Heart left ventricle (tissue), 16 donors: ENCODE results near the gene SLC9C2. TPM values are rescaled to one million over a fixed set of nuclear protein-coding genes. Genes with fewer than 3 reads are reported as not detected.

ENCODE experiments used
- ATAC-seq, 4 donors: fragments of 200-7000 bp; cut with Tn5 transposase; one replicate each; pipeline ENCODE4 v1.9.1; 2020 to 2022; ENCODE audit warnings: moderate library complexity in 4 of 4, mild to moderate bottlenecking in 3 of 4, moderate number of reproducible peaks in 1 of 4
- DNase-seq, 5 donors: peaks; one replicate each; pipeline ENCODE4 v3.0.0-alpha.2; 2020
- H3K27ac ChIP-seq, 12 donors: fragments of 200-600 bp; sonication (generic) in 4 of 12; one replicate each; pipeline versions ENCODE4 v1.5.0 to v1.8.0; 2016 to 2022; ENCODE audit warnings: mild to moderate bottlenecking in 2 of 12
- H3K27me3 ChIP-seq, 9 donors: fragments of 200-600 bp; sonication (generic) in 2 of 9; one replicate each; pipeline versions ENCODE4 v1.5.1 to v1.8.0; 2016 to 2022; ENCODE audit warnings: mild to moderate bottlenecking in 3 of 9
- H3K36me3 ChIP-seq, 9 donors: fragments of 200-600 bp; sonication (generic) in 2 of 9; one replicate each; pipeline versions ENCODE4 v1.5.0 to v1.8.0; 2018 to 2022; ENCODE audit warnings: mild to moderate bottlenecking in 2 of 9
- H3K4me1 ChIP-seq, 12 donors: fragments of 200-600 bp; sonication (generic) in 4 of 12; one replicate each; pipeline versions ENCODE4 v1.5.0 to v1.8.0; 2016 to 2022; ENCODE audit warnings: mild to moderate bottlenecking in 3 of 12
- H3K4me3 ChIP-seq, 12 donors: fragments of 200-600 bp; sonication (generic) in 4 of 12; one replicate each; pipeline versions ENCODE4 v1.5.0 to v1.8.0; 2017 to 2022; ENCODE audit warnings: mild to moderate bottlenecking in 9 of 12, moderate library complexity in 4 of 12
- H3K9me3 ChIP-seq, 12 donors: fragments of 200-600 bp; sonication (generic) in 4 of 12; one replicate each; pipeline versions ENCODE4 v1.5.0 to v1.8.0; 2016 to 2022; ENCODE audit warnings: mild to moderate bottlenecking in 1 of 12
- POLR2A ChIP-seq, 2 donors: fragments of 450-650 bp; IDR thresholded peaks; one replicate each; pipeline ENCODE4 v1.6.1; 2017; ENCODE audit warnings: antibody characterized with exemption in 2 of 2, mild to moderate bottlenecking in 2 of 2, moderate library complexity in 2 of 2
- WGBS, 4 donors: extraction: QIAGEN DNeasy Blood & Tissue Kit in 2 of 4; methylation state at CpG; one replicate each; pipeline versions ENCODE4 v1.1.5 to v1.1.7; 2013 to 2018; 5-methylcytosine and 5-hydroxymethylcytosine counted together
- intact Hi-C, 10 donors: fragments of 100-400 bp; cut with DNase I; formaldehyde crosslinking; loops; one replicate each; pipeline versions ENCODE4 v1.11.1 to v1.14.2; 2022
- polyA plus RNA-seq, 2 donors: library from polyadenylated mRNA; stranded (reverse); fragments of 200-250 nt; gene quantifications; one replicate each; pipeline ENCODE4 v1.2.3, GENCODE V29; 2013
- total RNA-seq, 9 donors: library from RNA; depleted of rRNA in 2 of 9; stranded (reverse); fragments of >200 nt in 2 of 9; fragmentation: NEBNext Ultra II Directional in 3 of 9; extraction: Animal tissue kit (Norgen Biotek cat#: 25700) in 3 of 9; gene quantifications; one replicate each; pipeline versions ENCODE4 v1.1.0 to v1.2.4, GENCODE V29; 2016 to 2023
- TF ChIP-seq, protein P1 (sequence below), 12 donors: fragments of 200-600 bp; sonication (generic) in 4 of 12; IDR thresholded peaks; one replicate each; pipeline versions ENCODE4 v1.5.0 to v1.8.0; 2018 to 2022; ENCODE audit warnings: antibody characterized with exemption in 12 of 12, mild to moderate bottlenecking in 5 of 12
- donor health status: ischemic (EF 13 %, LVEDD 7.1; RV severe dilation, severe dysfunction).
- donor health status: healthy with polysubstance abuse.
- donor health status: DM: no; HTN: yes; CAD: no.
- donor health status: DM: no; HTN: no; CAD: no.
- donor health status: ischemic (EF 25% LVEDD 6.9; RV normal size, moderate dysfunction).
- donor health status: ischemic (EF 25% LVEDD 5.7; RV mildly dilated, moderate dysfunction).
- donor health status: healthy.
- donor health status: DM: yes; HTN: yes; CAD: no.
- donor health status: ischemic (EF 35%, LVEDD 5.7; RV mildly dilated, moderate dysfunction).
- donor health status: nonischemic (EF 11% LVEDD 7.7; RV severe dilation, severe dysfunction).
- donor health status: DM: yes; HTN: yes; CAD: no.
- donor health status: PGD.
- donor health status: ischemic (EF 29% LVEDD 5.4; RV normal size, mild dysfunction).
- donor health status: nonischemic (EF 23%, LVEDD 6.1; RV moderate dilation, normal function).

SLC9C2 gene
- total and polyA plus RNA-seq, 11 donors = 0.09 to 1.8 (median 0.17) TPM; not detected in 8

DNA sequence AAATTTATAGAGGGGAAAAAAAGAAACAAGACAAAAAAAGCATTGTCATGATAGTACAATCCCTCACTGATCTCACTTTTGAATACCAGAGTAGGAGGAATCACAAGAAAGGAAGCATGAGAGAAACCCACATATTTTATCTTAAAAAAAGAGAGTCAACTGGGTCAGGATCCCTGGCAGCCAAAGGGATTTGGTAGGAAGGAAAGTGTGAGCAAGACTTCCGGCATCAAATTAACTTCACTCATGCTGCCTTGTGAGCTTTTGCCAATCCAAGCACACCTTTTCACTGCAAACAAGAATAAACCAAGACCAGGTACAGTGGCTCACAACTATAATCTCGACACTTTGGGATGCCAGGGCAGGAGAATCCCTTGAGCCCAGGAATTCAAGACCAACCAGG, 53.1 kb downstream of the SLC9C2 start:
- ATAC-seq (no peak), DNase-seq (no peak)
- no peaks in the 10 kb centered on the region for H3K36me3 ChIP-seq
- no peak overlapping the region for H3K27ac ChIP-seq
- no peaks in the 10 kb centered on the region for H3K9me3 ChIP-seq
- no peak overlapping the region for H3K4me3 ChIP-seq
- H3K4me1 ChIP-seq = no peaks in the 10 kb centered on the region
- intact Hi-C loops = no loop called here
- 72 to 88% (median 75%) methylated on average over 2 of the region's 2 CpGs for WGBS, 4 donors
- TF ChIP-seq, protein P1, sequence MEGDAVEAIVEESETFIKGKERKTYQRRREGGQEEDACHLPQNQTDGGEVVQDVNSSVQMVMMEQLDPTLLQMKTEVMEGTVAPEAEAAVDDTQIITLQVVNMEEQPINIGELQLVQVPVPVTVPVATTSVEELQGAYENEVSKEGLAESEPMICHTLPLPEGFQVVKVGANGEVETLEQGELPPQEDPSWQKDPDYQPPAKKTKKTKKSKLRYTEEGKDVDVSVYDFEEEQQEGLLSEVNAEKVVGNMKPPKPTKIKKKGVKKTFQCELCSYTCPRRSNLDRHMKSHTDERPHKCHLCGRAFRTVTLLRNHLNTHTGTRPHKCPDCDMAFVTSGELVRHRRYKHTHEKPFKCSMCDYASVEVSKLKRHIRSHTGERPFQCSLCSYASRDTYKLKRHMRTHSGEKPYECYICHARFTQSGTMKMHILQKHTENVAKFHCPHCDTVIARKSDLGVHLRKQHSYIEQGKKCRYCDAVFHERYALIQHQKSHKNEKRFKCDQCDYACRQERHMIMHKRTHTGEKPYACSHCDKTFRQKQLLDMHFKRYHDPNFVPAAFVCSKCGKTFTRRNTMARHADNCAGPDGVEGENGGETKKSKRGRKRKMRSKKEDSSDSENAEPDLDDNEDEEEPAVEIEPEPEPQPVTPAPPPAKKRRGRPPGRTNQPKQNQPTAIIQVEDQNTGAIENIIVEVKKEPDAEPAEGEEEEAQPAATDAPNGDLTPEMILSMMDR (IDR thresholded peaks at IDR 0.05) = no peak
- no peak for TF ChIP-seq POLR2A (IDR thresholded peaks at IDR 0.05)
- no peaks in the 10 kb centered on the region for H3K27me3 ChIP-seq

DNA sequence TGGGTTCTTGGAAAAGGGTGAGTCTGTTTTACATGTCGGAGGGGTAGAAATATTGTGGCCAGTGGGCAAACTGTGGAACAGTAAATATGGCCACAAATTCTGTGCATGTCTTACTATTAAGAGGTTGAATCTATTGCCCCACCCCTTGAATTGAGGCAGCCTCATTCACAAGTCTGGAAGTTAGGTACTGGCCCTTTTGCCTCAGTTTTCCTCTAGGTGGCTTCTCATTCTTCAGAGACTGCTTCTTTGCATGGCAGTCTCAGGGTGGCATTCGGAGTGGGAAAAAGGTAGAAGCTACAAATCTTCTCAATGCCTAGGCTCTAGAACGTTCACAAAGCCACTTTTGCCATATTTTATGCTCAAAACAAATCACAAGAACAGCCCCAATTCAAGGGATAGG, 57.2 kb downstream of the SLC9C2 start:
- DNase-seq (no peak), ATAC-seq (no peak)
- Histone ChIP-seq H3K4me1 (no peaks in the 10 kb centered on the region), H3K4me3 (no peak overlapping the region), H3K27me3 (no peaks in the 10 kb centered on the region), H3K36me3 (no peaks in the 10 kb centered on the region), H3K9me3 (peaks cover 0 to 5% (median 0%) of the 10 kb centered on the region in 12 donors), H3K27ac (no peak overlapping the region)
- intact Hi-C loops = no loop called here
- WGBS, 4 donors = 52 to 83% (median 71%) methylated on average over 3 of the region's 3 CpGs
- TF ChIP-seq, protein P1 (IDR thresholded peaks at IDR 0.05) = no peak
- TF ChIP-seq POLR2A (IDR thresholded peaks at IDR 0.05) = no peak

DNA sequence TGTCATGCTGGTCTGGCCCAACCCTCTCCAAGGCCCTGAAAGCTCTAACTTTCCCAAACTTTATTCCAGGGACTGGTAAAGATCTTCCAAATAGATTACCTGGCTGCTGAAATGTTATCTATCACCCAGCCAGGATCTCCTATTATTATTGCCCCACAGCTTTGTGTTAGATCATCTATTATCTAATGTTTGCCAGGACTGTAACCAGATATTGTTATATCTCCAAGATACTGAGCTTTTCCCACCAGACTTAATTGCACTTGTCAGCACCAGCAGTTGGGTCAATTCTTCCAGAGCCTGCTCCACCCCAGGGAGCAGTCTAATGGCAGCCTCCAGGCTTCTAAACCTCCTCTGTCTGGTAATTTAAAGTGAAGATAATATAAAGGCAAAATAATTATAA, 66.6 kb downstream of the SLC9C2 start:
- no peaks in the 10 kb centered on the region for H3K9me3 ChIP-seq
- H3K27ac ChIP-seq = no peak overlapping the region
- ATAC-seq (no peak), DNase-seq (no peak)
- TF ChIP-seq, protein P1 (IDR thresholded peaks at IDR 0.05) = no peak
- TF ChIP-seq POLR2A (IDR thresholded peaks at IDR 0.05) = no peak
- no peaks in the 10 kb centered on the region for H3K27me3 ChIP-seq
- H3K4me3 ChIP-seq = no peak overlapping the region
- peaks cover 0 to 9% (median 0%) of the 10 kb centered on the region in 12 donors for H3K4me1 ChIP-seq
- intact Hi-C loops = no loop called here
- H3K36me3 ChIP-seq = no peaks in the 10 kb centered on the region

DNA sequence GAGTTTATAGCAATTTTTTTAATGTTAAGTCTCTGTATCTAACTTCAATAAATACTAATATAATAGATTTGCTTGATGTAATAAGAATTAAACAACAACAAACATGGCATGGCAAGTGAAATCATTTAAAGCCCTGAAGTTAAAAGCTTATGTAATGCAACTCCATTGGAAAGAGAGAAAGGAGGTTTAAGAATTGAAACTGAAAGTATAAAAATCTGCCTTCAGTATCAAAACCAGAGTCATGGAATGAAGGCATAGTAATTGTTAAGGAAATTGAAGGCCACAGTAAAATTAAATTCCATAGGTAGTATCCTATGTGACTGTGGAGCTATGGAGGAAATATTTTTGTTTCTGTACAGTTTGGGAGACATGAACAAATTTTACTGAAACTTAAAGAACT, 70.6 kb downstream of the SLC9C2 start:
- no peak overlapping the region for H3K27ac ChIP-seq
- TF ChIP-seq, protein P1 (IDR thresholded peaks at IDR 0.05) = no peak
- TF ChIP-seq POLR2A (IDR thresholded peaks at IDR 0.05) = no peak

More for the DNA sequence above, 70.6 kb downstream of the SLC9C2 start:
- no peaks in the 10 kb centered on the region for H3K36me3 ChIP-seq
- H3K27me3 ChIP-seq = no peaks in the 10 kb centered on the region
- intact Hi-C loops = no loop called here
- no peak for DNase-seq
- H3K9me3 ChIP-seq = no peaks in the 10 kb centered on the region
- peak overlapping the region in 2 of 12 donors; percentile 2 to 5 for H3K4me3 ChIP-seq
- H3K4me1 ChIP-seq = peaks cover 0 to 9% (median 0%) of the 10 kb centered on the region in 12 donors
- ATAC-seq = no peak
